Fibroblast of lung (primary cell): ENCODE data around the gene PRODH. TPM values are rescaled to one million over a fixed set of nuclear protein-coding genes. Genes with fewer than 3 reads are reported as not detected.
"Not testable (repeated sequence)": the region's sequence is repeated elsewhere in the genome, so short reads cannot be mapped to it uniquely, and the experiment has no call there.

Experiments used
- DNase-seq, 2 donors: peaks; one replicate each; pipeline versions ENCODE4 v3.0.0 to v3.0.0-alpha.2; 2010; ENCODE audit warnings: low read depth in 2 of 2
- H2AFZ ChIP-seq: 2 replicates; pipeline ENCODE4 v1.5.1; 2012; ENCODE audit warnings: low read length, control low read depth, inconsistent platforms
- H3K27ac ChIP-seq: 2 replicates; pipeline ENCODE4 v1.5.1; 2011; ENCODE audit warnings: low read length, control low read depth; ENCODE audit not compliant: insufficient read depth
- H3K27me3 ChIP-seq: 2 replicates; pipeline ENCODE4 v1.5.1; 2011; ENCODE audit warnings: mild to moderate bottlenecking, low read length; ENCODE audit not compliant: control insufficient read depth, insufficient read depth
- H3K36me3 ChIP-seq: 2 replicates; pipeline ENCODE4 v1.5.1; 2011; ENCODE audit warnings: low read length; ENCODE audit not compliant: control insufficient read depth, insufficient read depth
- H3K4me1 ChIP-seq: 2 replicates; pipeline ENCODE4 v1.5.1; 2011; ENCODE audit warnings: low read length; ENCODE audit not compliant: control insufficient read depth, insufficient read depth; ENCODE audit errors: extremely low read depth
- H3K4me2 ChIP-seq: 2 replicates; pipeline ENCODE4 v1.5.1; 2011; ENCODE audit warnings: low read length, control low read depth; ENCODE audit not compliant: insufficient read depth; ENCODE audit errors: extremely low read depth
- H3K4me3 ChIP-seq, 4 experiments: fragments of 200-600 bp in 1 of 4; sonication (generic) in 1 of 4; replicated peaks in 1 of 4; 2 replicates each; pipeline ENCODE4 v1.5.1; 2011 to 2016; ENCODE audit warnings: low read length in 4 of 4, low read depth in 3 of 4, mild to moderate bottlenecking in 3 of 4, control low read depth in 2 of 4, inconsistent platforms in 1 of 4, mixed read lengths in 1 of 4; ENCODE audit not compliant: insufficient read depth in 1 of 4; ENCODE audit errors: control extremely low read depth in 1 of 4
- H3K79me2 ChIP-seq: 2 replicates; pipeline ENCODE4 v1.5.1; 2012; ENCODE audit warnings: mild to moderate bottlenecking, low read length, inconsistent platforms; ENCODE audit not compliant: control insufficient read depth, insufficient read depth
- H3K9ac ChIP-seq: 2 replicates; pipeline ENCODE4 v1.5.1; 2011; ENCODE audit warnings: mild to moderate bottlenecking, low read length, control low read depth; ENCODE audit not compliant: insufficient read depth
- H3K9me3 ChIP-seq: 2 replicates; pipeline ENCODE4 v1.5.1; 2012; ENCODE audit warnings: low read depth, low read length; ENCODE audit not compliant: control insufficient read depth, insufficient read depth
- H4K20me1 ChIP-seq: 2 replicates; pipeline ENCODE4 v1.5.1; 2011; ENCODE audit warnings: low read length; ENCODE audit not compliant: control insufficient read depth, insufficient read depth; ENCODE audit errors: extremely low read depth
- EZH2 ChIP-seq: IDR thresholded peaks from 2 replicates; pipeline ENCODE4 v1.5.1; 2012; ENCODE audit warnings: low read length, control low read depth, mild to moderate bottlenecking; ENCODE audit errors: missing control alignments
- polyA plus RNA-seq, 2 donors: library from polyadenylated mRNA; depleted of rRNA in 1 of 2; stranded (reverse) in 1 of 2; unstranded in 1 of 2; fragments of >200 nt; gene quantifications; 2 replicates each; pipeline ENCODE4 v1.2.1, GENCODE V29; 2011 to 2012; ENCODE audit warnings: missing spikeins in 1 of 2
- total RNA-seq: library from RNA; depleted of rRNA; stranded (reverse); fragments of >200 nt; gene quantifications from 2 replicates; pipeline ENCODE4 v1.2.1, GENCODE V29; 2014
- TF ChIP-seq, protein P1 (sequence below), 2 donors: IDR thresholded peaks in 1 of 2; conservative IDR thresholded peaks in 1 of 2; 1 replicate in 1 of 2; 2 replicates in 1 of 2; pipeline ENCODE4 v1.5.1; 2011 to 2012; ENCODE audit warnings: low read length in 2 of 2, control low read depth in 1 of 2, inconsistent platforms in 1 of 2, low read depth in 1 of 2, mild to moderate bottlenecking in 1 of 2

Gene PRODH
- total and polyA plus RNA-seq, 2 donors (not counting 1 experiment from before 2014, with no cell fraction given), result 0.06 TPM; not detected in 1

DNA sequence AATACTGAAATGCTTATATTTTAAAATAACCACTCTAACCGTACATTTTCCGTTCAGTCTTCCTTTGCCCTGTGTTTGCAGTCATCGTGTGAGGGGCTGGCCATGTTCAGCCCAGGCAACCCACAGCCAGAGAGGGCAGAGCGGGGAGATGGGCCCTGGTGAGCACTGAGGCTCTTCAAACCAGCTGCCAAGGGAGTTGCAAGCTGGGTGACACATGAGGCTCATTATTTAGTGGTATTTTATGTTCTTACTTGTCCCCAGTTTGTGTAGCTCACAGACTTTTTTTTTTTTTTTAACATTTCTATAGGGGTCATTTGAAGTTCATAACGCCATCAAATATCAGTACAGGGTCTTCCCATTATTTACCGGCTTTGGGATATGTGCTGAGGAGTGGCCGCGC, 48.0 kb downstream of the PRODH start:
- H4K20me1 ChIP-seq, result no peaks in the 10 kb centered on the region
- no peaks in the 10 kb centered on the region for H3K36me3 ChIP-seq
- H2AFZ ChIP-seq, result no peak overlapping the region
- H3K4me2 ChIP-seq, result no peak overlapping the region
- H3K4me3 ChIP-seq, result no peak overlapping the region
- peaks cover 2% of the 10 kb centered on the region for H3K27me3 ChIP-seq
- H3K27ac ChIP-seq, result no peak overlapping the region
- H3K4me1 ChIP-seq, result no peaks in the 10 kb centered on the region
- H3K79me2 ChIP-seq, result no peaks in the 10 kb centered on the region
- no peak overlapping the region for H3K9ac ChIP-seq
- no peak for DNase-seq
- H3K9me3 ChIP-seq, result no peaks in the 10 kb centered on the region
- no peak for TF ChIP-seq EZH2
- TF ChIP-seq, protein P1, sequence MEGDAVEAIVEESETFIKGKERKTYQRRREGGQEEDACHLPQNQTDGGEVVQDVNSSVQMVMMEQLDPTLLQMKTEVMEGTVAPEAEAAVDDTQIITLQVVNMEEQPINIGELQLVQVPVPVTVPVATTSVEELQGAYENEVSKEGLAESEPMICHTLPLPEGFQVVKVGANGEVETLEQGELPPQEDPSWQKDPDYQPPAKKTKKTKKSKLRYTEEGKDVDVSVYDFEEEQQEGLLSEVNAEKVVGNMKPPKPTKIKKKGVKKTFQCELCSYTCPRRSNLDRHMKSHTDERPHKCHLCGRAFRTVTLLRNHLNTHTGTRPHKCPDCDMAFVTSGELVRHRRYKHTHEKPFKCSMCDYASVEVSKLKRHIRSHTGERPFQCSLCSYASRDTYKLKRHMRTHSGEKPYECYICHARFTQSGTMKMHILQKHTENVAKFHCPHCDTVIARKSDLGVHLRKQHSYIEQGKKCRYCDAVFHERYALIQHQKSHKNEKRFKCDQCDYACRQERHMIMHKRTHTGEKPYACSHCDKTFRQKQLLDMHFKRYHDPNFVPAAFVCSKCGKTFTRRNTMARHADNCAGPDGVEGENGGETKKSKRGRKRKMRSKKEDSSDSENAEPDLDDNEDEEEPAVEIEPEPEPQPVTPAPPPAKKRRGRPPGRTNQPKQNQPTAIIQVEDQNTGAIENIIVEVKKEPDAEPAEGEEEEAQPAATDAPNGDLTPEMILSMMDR (conservative IDR thresholded peaks at IDR 0.05 in 1 of 2, IDR thresholded peaks at IDR 0.05 in 1 of 2; ENCODE audit: low read depth in 1 of 2, low read length in 2 of 2), result no peak

DNA sequence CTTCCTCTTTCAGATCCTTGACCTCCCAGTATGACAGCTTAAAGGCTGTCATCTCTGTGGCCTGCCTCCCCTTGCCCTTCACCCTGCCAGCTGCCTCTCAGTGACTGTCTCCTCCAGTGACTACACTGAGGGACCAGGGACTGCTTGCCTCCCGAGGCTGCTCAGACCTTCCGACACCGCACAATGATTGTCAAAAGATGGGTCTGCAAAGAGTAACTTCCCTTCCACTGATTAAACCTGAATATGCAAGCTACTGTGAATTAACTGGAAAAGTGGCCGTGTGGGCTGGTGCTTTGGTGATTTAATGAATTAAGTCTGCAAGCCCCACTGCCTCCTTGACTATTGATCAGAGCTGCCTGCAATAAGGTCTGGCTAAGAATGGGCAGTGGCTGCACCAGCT, 51.6 kb downstream of the PRODH start:
- H3K4me3 ChIP-seq, H3K4me1 ChIP-seq, DNase-seq, H3K9me3 ChIP-seq, H3K9ac ChIP-seq, H2AFZ ChIP-seq, H3K27me3 ChIP-seq, H3K27ac ChIP-seq, H3K4me2 ChIP-seq, H3K36me3 ChIP-seq, H4K20me1 ChIP-seq, H3K79me2 ChIP-seq: not testable (repeated sequence)

DNA sequence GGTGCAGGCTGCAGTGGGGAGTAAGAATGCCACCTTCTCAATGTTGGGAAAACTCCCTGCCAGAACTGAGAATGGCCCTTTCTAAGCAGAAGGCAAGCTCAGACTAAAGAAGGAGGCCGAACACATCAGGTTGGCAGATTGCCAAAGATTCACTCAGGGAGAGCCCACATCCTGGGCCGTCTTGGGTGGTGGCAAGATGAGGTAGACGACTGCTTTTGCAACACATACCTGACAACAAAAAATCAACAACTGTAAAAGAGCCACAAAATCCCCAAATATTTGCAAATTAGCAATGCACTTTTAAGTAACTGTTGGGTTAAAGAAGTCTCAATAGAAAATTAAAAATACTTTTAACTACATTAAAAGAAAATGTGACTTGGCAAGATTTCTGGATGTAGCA, 54.8 kb downstream of the PRODH start:
- not testable (repeated sequence) for H3K9me3 ChIP-seq, H3K79me2 ChIP-seq, DNase-seq, H3K36me3 ChIP-seq, H3K27me3 ChIP-seq, H3K4me2 ChIP-seq, H3K27ac ChIP-seq, H3K4me1 ChIP-seq, H2AFZ ChIP-seq, H3K9ac ChIP-seq, H4K20me1 ChIP-seq, H3K4me3 ChIP-seq

Other genes with a start within 250 kb of the PRODH start
- gene DGCR6, start 30.0 kb downstream of the PRODH start, total RNA-seq, result 0.51 and 0.83 TPM in 2 replicates
- 0.56 and 0.77 TPM in 2 replicates for gene DGCR6, start 30.0 kb downstream of the PRODH start, polyA plus RNA-seq
- gene DGCR2, start 186.1 kb upstream of the PRODH start, total RNA-seq, result 36.2 and 39.5 TPM in 2 replicates
- 34.3 and 41.5 TPM in 2 replicates for gene DGCR2, start 186.1 kb upstream of the PRODH start, polyA plus RNA-seq
- not detected in 2 replicates for gene TSSK2, start 195.0 kb upstream of the PRODH start, total RNA-seq
- gene TSSK2, start 195.0 kb upstream of the PRODH start, polyA plus RNA-seq, result not detected in 2 replicates
- gene ESS2, start 208.4 kb upstream of the PRODH start, total RNA-seq, result 5.4 and 6.2 TPM in 2 replicates
- gene ESS2, start 208.4 kb upstream of the PRODH start, polyA plus RNA-seq, result 7.5 and 9.5 TPM in 2 replicates
- gene GSC2, start 214.0 kb upstream of the PRODH start, total RNA-seq, result not detected in 2 replicates
- gene GSC2, start 214.0 kb upstream of the PRODH start, polyA plus RNA-seq, result not detected in 2 replicates
- 72.2 and 161 TPM in 2 replicates for gene SLC25A1, start 242.4 kb upstream of the PRODH start, total RNA-seq
- 44.3 and 56.1 TPM in 2 replicates for gene SLC25A1, start 242.4 kb upstream of the PRODH start, polyA plus RNA-seq